Liver (tissue), 9 donors: ENCODE results near the gene RELL2. TPM values are rescaled to one million over a fixed set of nuclear protein-coding genes. Genes with fewer than 3 reads are reported as not detected.
"Not testable (repeated sequence)": the region's sequence is repeated elsewhere in the genome, so short reads cannot be mapped to it uniquely, and the experiment has no call there.

Source experiments
- DNase-seq: peaks from one replicate; pipeline ENCODE4 v3.0.0-alpha.2; 2017; ENCODE audit warnings: low spot score
- H3K27ac ChIP-seq, 2 donors: one replicate each; pipeline ENCODE4 v1.7.0; 2013; ENCODE audit warnings: inconsistent platforms in 2 of 2, low read length in 2 of 2, control low read depth in 1 of 2, low read depth in 1 of 2, mild to moderate bottlenecking in 1 of 2
- H3K27me3 ChIP-seq, 4 donors: one replicate each; pipeline versions ENCODE4 v1.6.1 to v1.7.0; 2013; ENCODE audit warnings: low read length in 3 of 4, inconsistent platforms in 1 of 4, mild to moderate bottlenecking in 1 of 4, moderate library complexity in 1 of 4; ENCODE audit not compliant: control insufficient read depth in 4 of 4, insufficient read depth in 4 of 4
- H3K36me3 ChIP-seq, 4 donors: one replicate each; pipeline versions ENCODE4 v1.6.1 to v1.7.0; 2013; ENCODE audit warnings: low read length in 3 of 4, mild to moderate bottlenecking in 3 of 4, low read depth in 1 of 4, moderate library complexity in 1 of 4; ENCODE audit not compliant: control insufficient read depth in 4 of 4, insufficient read depth in 3 of 4
- H3K4me1 ChIP-seq, 4 donors: one replicate each; pipeline versions ENCODE4 v1.6.1 to v1.7.0; 2013; ENCODE audit warnings: low read length in 3 of 4, mild to moderate bottlenecking in 3 of 4, moderate library complexity in 1 of 4; ENCODE audit not compliant: control insufficient read depth in 4 of 4, insufficient read depth in 4 of 4
- H3K4me3 ChIP-seq, 3 donors: one replicate each; pipeline versions ENCODE4 v1.6.1 to v1.7.0; 2013; ENCODE audit warnings: low read length in 3 of 3, control low read depth in 1 of 3, low read depth in 1 of 3, mild to moderate bottlenecking in 1 of 3
- H3K9ac ChIP-seq, 2 donors: one replicate each; pipeline ENCODE4 v1.7.0; 2013; ENCODE audit warnings: low read length in 2 of 2, mild to moderate bottlenecking in 2 of 2, moderate library complexity in 2 of 2, control low read depth in 1 of 2, low read depth in 1 of 2
- H3K9me3 ChIP-seq, 4 donors: one replicate each; pipeline versions ENCODE4 v1.6.1 to v1.7.0; 2013; ENCODE audit warnings: low read length in 3 of 4; ENCODE audit not compliant: control insufficient read depth in 4 of 4
- ATF3 ChIP-seq: IDR thresholded peaks from 2 replicates; pipeline ENCODE4 v1.6.1; 2016; ENCODE audit warnings: antibody characterized with exemption
- CTCF ChIP-seq: fragments of 150-350 bp; IDR thresholded peaks from 2 replicates; pipeline ENCODE4 v1.5.1; 2017; ENCODE audit warnings: improper control_type of control experiment, low read depth, low read length; ENCODE audit not compliant: missing input control
- EGR1 ChIP-seq, 2 donors: IDR thresholded peaks; 2 replicates each; pipeline ENCODE4 v1.6.1; 2016 to 2018; ENCODE audit warnings: antibody characterized with exemption in 2 of 2, low read depth in 2 of 2
- FOXA1 ChIP-seq: IDR thresholded peaks from 2 replicates; pipeline ENCODE4 v1.6.1; 2016; ENCODE audit warnings: antibody characterized with exemption
- FOXA2 ChIP-seq: IDR thresholded peaks from 2 replicates; pipeline ENCODE4 v1.6.1; 2016; ENCODE audit warnings: antibody characterized with exemption
- GABPA ChIP-seq, 2 donors: IDR thresholded peaks in 1 of 2; conservative IDR thresholded peaks in 1 of 2; 2 replicates each; pipeline ENCODE4 v1.6.1; 2016; ENCODE audit warnings: antibody characterized with exemption in 2 of 2, mild to moderate bottlenecking in 1 of 2, moderate library complexity in 1 of 2
- HNF4A ChIP-seq, 2 donors: conservative IDR thresholded peaks; 2 replicates each; pipeline ENCODE4 v1.6.1; 2016; ENCODE audit warnings: antibody characterized with exemption in 2 of 2, mild to moderate bottlenecking in 2 of 2
- HNF4G ChIP-seq: IDR thresholded peaks from 2 replicates; pipeline ENCODE4 v1.6.1; 2016; ENCODE audit warnings: antibody characterized with exemption
- JUND ChIP-seq, 2 donors: IDR thresholded peaks; 2 replicates each; pipeline ENCODE4 v1.6.1; 2016; ENCODE audit warnings: antibody characterized with exemption in 2 of 2
- MAX ChIP-seq: IDR thresholded peaks from 2 replicates; pipeline ENCODE4 v1.6.1; 2016; ENCODE audit warnings: antibody characterized with exemption
- RAD21 ChIP-seq, 2 donors: IDR thresholded peaks; 2 replicates each; pipeline ENCODE4 v1.6.1; 2016; ENCODE audit warnings: antibody characterized with exemption in 2 of 2, mild to moderate bottlenecking in 2 of 2
- REST ChIP-seq: IDR thresholded peaks from 2 replicates; pipeline ENCODE4 v1.6.1; 2016; ENCODE audit warnings: antibody characterized with exemption, mild to moderate bottlenecking
- RXRA ChIP-seq, 2 donors: IDR thresholded peaks; 2 replicates each; pipeline ENCODE4 v1.6.1; 2017 to 2018; ENCODE audit warnings: antibody characterized with exemption in 2 of 2, mild to moderate bottlenecking in 1 of 2
- SP1 ChIP-seq: IDR thresholded peaks from 2 replicates; pipeline ENCODE4 v1.6.1; 2018; ENCODE audit warnings: antibody characterized with exemption, mild to moderate bottlenecking
- TAF1 ChIP-seq: conservative IDR thresholded peaks from 2 replicates; pipeline ENCODE4 v1.6.1; 2016; ENCODE audit warnings: antibody characterized with exemption, mild to moderate bottlenecking
- YY1 ChIP-seq: IDR thresholded peaks from 2 replicates; pipeline ENCODE4 v1.6.1; 2016; ENCODE audit warnings: antibody characterized with exemption, mild to moderate bottlenecking
- ZBTB33 ChIP-seq: IDR thresholded peaks from 2 replicates; pipeline ENCODE4 v1.6.1; 2016; ENCODE audit warnings: antibody characterized with exemption
- WGBS: extraction: QIAGEN DNeasy Blood & Tissue Kit; methylation state at CpG from one replicate; pipeline ENCODE4 v1.1.7; 2013; 5-methylcytosine and 5-hydroxymethylcytosine counted together
- polyA plus RNA-seq, 2 donors: library from polyadenylated mRNA; stranded (reverse) in 1 of 2; unstranded in 1 of 2; fragments of 200-250 nt in 1 of 2; fragments of >200 nt in 1 of 2; fragmentation: Nextera tagmentation in 1 of 2; extraction: Ambion mirVana in 1 of 2; gene quantifications; one replicate each; pipeline versions ENCODE4 v1.2.1 to v1.2.3, GENCODE V29; 2013 to 2015
- total RNA-seq, 2 donors: library from RNA; depleted of rRNA; stranded (reverse); fragments of >200 nt; gene quantifications; one replicate each; pipeline ENCODE4 v1.2.3, GENCODE V29; 2014
- donor health status: healthy.
- donor health status: healthy.
- donor health status: healthy.
- donor health status: healthy.
- donor health status: healthy.

RELL2 gene
- total and polyA plus RNA-seq, 4 donors, result 0.47 to 1.3 (median 0.88) TPM

GRCh38 chr5:141609044-141609443 lies 27.8 kb upstream of the RELL2 start:
- WGBS, result 41% methylated on average over 3 of the region's 3 CpGs
- Histone ChIP-seq H3K9me3 (no peaks in the 10 kb centered on the region), H3K4me1 (peaks cover 24 to 75% (median 64%) of the 10 kb centered on the region in 4 donors), H3K27me3 (no peaks in the 10 kb centered on the region), H3K9ac (peak overlapping the region; percentile 27 to 65), H3K36me3 (no peaks in the 10 kb centered on the region), H3K27ac (peak overlapping the region; percentile 75 to 80), H3K4me3 (peak overlapping the region in 2 of 3 donors; percentile 7 to 29)
- TF ChIP-seq GABPA (IDR thresholded peaks at IDR 0.05 in 1 of 2, conservative IDR thresholded peaks at IDR 0.05 in 1 of 2) (no peak), JUND (IDR thresholded peaks at IDR 0.05) (no peak), CTCF (no peak), FOXA2 (no peak), TAF1 (no peak), HNF4A (conservative IDR thresholded peaks at IDR 0.05) (no peak), FOXA1 (no peak), RAD21 (IDR thresholded peaks at IDR 0.05) (no peak), ZBTB33 (no peak), YY1 (no peak), SP1 (no peak), RXRA (IDR thresholded peaks at IDR 0.05) (no peak), REST (no peak), MAX (no peak), ATF3 (no peak), EGR1 (IDR thresholded peaks at IDR 0.05; ENCODE audit: low read depth in 2 of 2) (no peak), HNF4G (no peak)
- no peak for DNase-seq

GRCh38 chr5:141609921-141610320 lies 26.9 kb upstream of the RELL2 start:
- H3K4me1 ChIP-seq, result peaks cover 25 to 74% (median 59%) of the 10 kb centered on the region in 4 donors
- not testable (repeated sequence) for DNase-seq, H3K27me3 ChIP-seq, H3K36me3 ChIP-seq, H3K4me3 ChIP-seq, H3K9ac ChIP-seq, H3K9me3 ChIP-seq
- H3K27ac ChIP-seq, result peak overlapping the region in 1 of 2 donors; percentile 2
- 95% methylated on average over 7 of the region's 7 CpGs for WGBS
